Hematopoietic multipotent progenitor cell treated with erythropoietin and hydrocortisone succinate and interleukin-3 and kit ligand, for 4 days (in vitro differentiated cells): ENCODE results near the gene LPCAT1.

ENCODE experiments used
- DNase-seq: peaks from one replicate; pipeline ENCODE4 v3.0.0-alpha.2; 2015

The LPCAT1 gene

GRCh38 chr5:1419476-1420210, 104.1 kb downstream of the LPCAT1 start:
- no peak for DNase-seq

GRCh38 chr5:1418921-1419280, 104.9 kb downstream of the LPCAT1 start:
- no peak for DNase-seq

- no peak for DNase-seq
Observed at GRCh38 chr5:1418238-1418920, 105.4 kb downstream of the LPCAT1 start.

- no peak for DNase-seq
Observed at GRCh38 chr5:1417586-1418225, 106.1 kb downstream of the LPCAT1 start.

GRCh38 chr5:1416856-1417469, 106.8 kb downstream of the LPCAT1 start:
- peak; percentile 20 for DNase-seq

GRCh38 chr5:1415626-1416360, 108.0 kb downstream of the LPCAT1 start:
- DNase-seq, result no peak

- DNase-seq, result no peak
Observed at GRCh38 chr5:1415059-1415425, 108.7 kb downstream of the LPCAT1 start.

- DNase-seq, result peak; percentile 11
Observed at GRCh38 chr5:1414311-1415058, 109.3 kb downstream of the LPCAT1 start.

- DNase-seq, result no peak
Observed at GRCh38 chr5:1413611-1414241, 110.0 kb downstream of the LPCAT1 start.

GRCh38 chr5:1413211-1413610, 110.5 kb downstream of the LPCAT1 start:
- DNase-seq, result no peak

GRCh38 chr5:1412621-1413020, 111.1 kb downstream of the LPCAT1 start:
- DNase-seq, result no peak

- no peak for DNase-seq
Observed at GRCh38 chr5:1412163-1412562, 111.6 kb downstream of the LPCAT1 start.
